Measurements from ENCODE around the gene PDE4B.

DNA sequence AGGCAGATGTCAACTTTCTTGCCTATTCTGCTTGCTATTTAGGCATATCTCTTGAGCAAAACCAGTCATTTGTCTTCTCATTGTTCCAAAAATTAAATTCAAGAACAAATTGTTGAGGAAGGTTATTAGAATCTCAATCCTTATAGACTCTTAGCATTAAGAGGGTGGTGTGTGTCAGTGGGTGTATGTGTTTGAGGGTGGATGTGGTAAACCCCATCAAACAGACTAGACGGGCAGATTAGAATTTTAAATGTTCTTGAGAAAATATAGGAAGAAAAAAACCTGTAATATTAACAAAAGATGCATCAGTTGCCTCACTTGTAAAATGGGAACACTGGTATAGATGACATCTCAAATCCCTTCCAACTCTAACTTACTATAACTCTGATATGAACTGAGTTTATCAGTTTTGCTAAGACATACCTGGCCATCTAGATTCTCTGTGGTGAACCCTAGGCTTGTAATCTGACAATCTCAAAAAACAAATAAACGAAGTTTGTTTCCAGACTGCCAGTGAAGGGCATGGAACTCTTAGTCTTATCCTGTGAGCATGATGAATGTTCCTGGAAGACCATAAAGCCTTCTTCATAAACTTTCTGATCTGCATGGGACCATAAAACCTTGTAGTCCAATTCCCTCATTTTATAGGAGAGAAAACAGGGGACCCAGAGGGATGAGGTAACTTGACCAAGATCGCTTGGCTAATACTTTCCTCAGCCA lies 564.9 kb downstream of the PDE4B start:
- no peak for TF ChIP-seq CTCF (IDR thresholded peaks at IDR 0.05)
- no peak for TF ChIP-seq POLR2A (IDR thresholded peaks at IDR 0.05)

Data from esophagus squamous epithelium (tissue), 4 donors.